Left renal cortex interstitium (tissue), 4 donors: ENCODE measurements around the gene SDF4. TPM values are rescaled to one million over a fixed set of nuclear protein-coding genes. Genes with fewer than 3 reads are reported as not detected.

ENCODE experiments used
- DNase-seq, 4 donors: peaks; one replicate each; pipeline ENCODE4 v3.0.0-alpha.2; 2013; ENCODE audit warnings: low read depth in 4 of 4, low spot score in 2 of 4, missing footprints in 1 of 4
- polyA plus RNA-seq, 4 donors: library from polyadenylated mRNA; unstranded; fragments of 120-200 nt; gene quantifications; one replicate each; pipeline ENCODE4 v1.2.1, GENCODE V29; 2013; ENCODE audit not compliant: insufficient read length in 4 of 4

SDF4 gene
- polyA plus RNA-seq, 4 donors: 115 to 144 (median 130) TPM

DNA sequence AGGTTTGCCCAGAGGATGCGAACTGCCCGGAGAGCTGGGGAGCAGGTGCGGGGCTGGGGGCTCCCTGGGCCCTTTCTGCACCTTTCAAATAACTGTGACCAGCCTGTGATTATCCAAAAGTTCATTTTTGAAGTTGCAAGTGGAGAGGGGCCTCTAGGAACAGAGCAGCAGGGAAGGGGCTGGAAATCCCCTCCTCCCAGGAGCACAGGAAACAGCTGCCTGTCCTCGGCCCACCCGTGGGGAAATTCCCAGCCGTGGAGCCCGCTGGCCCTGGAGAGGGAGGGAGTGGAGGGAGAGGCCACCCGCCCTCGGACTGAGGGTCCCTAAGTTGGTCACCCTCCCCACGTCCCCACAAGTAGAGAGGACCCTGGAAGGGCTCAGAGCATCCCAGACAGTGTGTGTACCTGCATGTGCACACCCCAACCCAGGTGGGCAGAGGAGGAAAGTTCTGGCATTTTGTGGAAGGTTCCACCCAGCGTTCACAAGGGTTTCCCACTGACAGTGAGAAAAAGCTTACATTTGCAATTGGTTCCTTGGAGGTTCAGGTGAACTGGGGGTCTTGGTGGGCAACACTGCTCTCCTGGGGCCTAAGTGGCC is 16.6 kb downstream of the SDF4 start:
- no peak for DNase-seq

DNA sequence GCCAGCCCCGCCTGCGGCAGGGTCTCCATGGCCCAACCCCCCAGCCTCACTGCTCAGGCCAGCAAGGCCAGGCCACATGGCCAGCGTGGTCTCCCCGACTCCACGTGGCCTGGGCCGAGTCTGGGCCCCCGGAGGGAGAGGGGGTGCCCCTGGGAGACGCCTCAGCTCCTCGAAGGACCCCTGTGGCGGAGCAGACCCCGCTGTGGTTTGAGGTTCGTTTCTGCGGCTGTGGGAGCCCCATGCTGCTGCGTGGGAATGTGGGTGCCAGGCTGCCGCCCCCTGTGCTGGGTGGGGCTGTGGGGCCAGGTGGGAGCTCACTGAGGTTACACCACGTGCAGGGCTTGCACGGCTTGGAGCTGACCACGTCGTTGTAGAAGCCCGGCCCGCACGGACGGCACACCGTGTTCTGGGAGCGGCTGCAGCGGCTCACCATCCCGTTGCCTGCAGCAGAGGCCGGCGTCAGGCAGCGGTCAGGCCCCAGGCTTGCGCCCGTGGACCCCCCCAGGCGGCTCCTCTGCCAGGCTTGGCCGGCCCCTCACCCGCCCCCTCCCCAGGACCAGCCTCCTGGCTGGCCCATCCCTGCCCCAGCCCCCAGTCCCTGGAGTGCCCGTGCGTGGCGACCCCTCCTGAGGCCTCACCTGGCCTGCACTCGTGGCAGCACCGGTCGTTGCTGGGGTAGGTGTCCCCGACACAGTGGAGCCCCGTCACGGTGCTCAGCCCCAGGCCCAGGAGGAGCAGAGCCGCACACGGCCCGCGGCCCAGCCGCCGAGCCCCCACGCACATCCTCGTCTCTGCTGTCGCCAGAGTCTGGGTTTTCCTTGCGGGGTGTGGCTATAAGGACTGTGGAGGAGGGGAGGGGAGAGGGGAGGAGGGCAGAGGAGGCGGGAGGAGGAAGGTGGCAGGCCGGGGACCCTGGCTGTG is 18.2 kb downstream of the SDF4 start, which contains the start of gene TNFRSF4:
TSS of gene TNFRSF4 (minus strand) at position 809 of the 921 bp plus-strand sequence. CDS start at position 783, 26 bp downstream.
- DNase-seq: no peak

DNA sequence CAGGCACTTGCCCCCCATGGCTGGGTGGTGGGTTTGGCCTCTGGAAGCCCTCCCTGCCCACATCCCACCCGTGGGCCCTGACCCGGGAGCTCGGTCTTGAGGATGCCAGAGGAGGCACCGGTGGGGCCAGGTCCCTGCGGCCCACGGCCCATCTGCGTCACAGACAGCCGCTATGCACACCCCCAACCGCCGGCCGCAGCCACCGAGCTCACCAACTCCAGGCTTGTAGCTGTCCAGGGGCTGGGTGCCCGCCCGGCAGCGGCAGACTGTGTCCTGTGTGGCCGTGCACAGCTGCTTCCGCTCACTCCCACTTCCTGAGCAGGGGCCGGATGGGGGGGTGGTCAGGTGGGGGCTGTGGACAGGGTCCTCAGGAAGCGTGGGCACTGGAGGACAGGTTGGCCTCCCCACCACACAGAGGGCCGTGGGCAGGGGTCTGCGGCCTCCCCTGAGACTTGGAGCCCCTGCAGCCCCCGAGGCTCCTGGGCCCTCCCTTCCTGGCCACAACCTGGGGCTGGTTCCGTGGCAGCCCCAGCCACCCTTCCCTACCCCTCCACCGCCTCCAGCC is 18.9 kb downstream of the SDF4 start:
- DNase-seq: no peak

DNA sequence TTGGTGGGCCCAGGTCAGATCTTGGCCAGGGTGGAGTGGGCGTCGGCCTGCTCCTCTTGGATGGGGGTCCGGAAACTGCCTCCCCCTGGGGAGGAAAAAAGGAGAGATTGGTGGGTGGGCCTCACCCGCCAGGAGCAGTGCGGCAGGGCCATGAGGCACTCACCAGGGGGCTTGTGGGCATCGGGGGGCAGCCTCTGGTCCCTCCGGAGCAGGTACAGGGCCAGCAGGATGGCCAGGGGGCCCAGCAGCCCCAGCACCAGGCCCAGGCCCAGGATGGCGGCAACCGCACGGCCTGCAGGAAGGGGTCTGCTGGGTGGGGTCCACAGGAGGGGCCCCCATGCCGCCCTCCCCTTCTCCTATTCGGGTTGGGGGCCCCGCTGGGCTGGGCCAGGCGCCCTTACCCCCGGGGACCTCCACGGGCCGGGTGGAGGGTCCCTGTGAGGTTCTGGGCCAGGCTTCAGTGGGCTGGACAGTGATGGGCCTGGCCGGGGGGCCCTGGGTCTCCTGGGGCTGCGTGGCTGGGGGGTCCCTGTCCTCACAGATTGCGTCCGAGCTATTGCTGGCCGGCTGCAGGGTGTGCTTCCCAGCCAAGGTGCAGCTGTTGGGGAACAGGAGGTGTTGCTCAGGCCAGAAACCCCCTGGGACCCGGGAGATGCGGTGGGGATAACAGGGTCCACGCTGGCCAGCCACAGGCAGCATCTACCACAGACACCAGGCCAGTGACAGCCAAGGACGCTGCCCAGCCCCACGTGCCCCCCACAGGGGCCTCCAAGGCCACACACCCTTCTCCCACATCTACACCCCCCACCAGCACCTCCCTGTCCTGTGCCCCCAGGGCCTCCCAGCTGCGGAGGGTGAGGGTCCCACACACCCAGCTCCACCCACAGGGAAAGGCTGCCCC is 20.0 kb downstream of the SDF4 start:
- no peak for DNase-seq

DNA sequence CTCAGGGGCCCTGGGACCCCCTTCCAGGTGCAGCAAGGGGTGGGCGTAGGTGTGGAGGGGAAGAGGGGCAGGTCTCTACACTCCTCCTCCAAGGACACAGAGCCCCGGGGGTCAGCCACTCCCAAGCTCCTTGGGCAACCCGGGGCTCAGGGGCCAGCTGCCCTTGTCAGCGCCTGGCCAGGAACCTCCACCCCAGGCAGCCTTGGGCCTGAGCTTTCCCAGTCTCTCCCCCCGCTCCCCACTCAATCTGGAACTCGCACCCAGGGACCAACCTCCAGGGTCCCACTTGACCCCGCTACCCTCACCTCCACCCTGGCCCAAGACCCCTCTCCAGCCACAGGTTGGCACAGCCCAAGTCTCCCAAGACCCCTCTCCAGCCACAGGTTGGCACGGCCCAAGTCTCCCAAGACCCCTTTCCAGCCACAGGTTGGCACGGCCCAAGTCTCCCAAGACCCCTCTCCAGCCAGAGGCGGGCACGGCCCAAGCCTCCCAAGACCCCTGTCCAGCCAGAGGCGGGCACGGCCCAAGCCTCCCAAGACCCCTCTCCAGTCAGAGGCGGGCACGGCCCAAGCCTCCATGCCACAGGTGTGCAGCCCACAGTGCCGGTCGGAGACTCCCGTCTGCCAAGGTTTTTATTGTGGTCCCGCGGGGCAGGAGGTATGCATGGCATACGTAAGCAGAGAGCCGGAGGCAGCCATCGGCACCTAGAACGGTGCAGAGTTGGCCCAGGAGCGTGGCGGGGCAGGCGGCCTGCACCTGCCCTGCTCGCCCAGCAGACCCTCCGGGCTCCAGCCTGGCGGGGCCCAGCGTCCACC is 20.9 kb downstream of the SDF4 start:
- DNase-seq: no peak

DNA sequence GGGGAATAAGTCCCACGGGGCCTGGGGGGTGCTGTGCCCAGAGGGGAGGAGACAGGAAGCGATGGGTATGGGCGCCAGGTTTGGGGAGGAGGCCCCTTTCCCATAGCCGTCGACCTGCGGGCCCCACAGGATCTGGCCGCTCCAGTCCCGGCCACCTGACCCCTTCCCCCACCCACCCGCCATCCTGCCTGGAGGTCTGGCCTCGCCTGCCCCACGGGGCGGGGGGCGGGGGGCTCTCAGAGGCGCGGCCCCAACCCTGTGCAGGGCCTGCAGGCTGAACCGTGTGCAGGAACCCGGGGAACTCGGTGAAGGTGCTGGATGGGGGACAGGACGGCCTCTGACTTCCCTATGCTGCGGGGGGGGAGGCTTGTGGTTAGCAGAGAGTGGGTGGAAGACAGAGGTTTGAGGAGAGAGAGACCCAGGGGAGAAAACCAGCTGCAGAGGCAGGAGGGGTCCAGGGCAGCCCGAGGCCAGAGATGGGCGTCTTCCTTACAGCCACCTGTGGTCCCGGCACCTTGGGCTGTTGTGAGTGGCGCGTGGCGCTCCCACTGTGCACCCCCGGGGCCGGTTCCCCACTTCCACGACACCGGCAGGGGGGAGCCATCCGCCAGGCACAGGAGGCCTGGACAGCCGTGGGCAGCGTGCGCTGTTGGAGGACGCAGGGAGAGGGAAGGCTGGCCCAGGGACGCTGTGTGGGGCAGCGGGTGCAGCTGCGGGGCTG is 22.9 kb downstream of the SDF4 start:
- no peak for DNase-seq

DNA sequence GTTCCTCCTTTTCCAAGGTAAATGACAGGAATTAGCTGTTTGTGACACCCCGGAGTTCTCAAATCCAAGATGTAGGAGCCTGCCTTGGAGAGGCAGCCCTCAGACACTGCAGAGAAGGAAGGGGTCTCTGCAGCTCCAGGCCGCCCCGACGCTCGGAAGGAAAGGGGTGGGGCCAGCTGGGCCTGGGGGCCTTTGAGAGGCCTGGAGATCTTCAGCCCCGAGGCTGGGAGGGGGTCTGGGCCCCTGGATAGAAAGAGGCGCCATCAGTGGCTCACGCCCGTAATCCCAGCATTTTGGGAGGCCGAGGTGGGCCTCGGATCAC is 24.3 kb downstream of the SDF4 start:
- DNase-seq: no peak

DNA sequence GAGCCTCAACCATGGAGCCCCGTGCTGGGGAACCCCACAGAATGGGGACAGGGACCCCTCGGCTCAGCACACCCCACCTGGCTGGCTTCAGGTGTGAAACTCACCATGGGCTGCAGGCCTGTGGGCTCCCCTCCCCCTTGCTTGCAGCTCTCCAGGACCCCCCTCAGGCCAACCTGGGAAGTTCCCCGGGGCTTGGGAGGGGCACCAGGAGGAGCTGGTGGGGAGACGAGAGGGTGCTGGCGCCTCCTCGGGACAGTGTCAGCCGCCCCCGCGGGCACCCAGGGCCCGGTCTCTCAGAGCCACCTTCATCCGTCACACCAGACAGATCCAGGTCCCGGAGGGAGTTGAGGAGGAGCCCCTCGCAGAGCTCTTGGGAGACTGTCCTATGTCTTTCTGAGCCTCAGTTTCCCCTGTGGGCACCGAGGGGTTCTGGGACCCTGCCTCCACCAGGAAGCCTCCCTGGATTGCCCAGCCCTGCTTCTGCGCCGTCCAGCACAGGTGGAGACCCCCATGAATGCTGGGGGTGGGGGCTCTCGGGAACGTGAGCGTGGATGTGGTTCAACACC is 24.8 kb downstream of the SDF4 start:
- no peak for DNase-seq

DNA sequence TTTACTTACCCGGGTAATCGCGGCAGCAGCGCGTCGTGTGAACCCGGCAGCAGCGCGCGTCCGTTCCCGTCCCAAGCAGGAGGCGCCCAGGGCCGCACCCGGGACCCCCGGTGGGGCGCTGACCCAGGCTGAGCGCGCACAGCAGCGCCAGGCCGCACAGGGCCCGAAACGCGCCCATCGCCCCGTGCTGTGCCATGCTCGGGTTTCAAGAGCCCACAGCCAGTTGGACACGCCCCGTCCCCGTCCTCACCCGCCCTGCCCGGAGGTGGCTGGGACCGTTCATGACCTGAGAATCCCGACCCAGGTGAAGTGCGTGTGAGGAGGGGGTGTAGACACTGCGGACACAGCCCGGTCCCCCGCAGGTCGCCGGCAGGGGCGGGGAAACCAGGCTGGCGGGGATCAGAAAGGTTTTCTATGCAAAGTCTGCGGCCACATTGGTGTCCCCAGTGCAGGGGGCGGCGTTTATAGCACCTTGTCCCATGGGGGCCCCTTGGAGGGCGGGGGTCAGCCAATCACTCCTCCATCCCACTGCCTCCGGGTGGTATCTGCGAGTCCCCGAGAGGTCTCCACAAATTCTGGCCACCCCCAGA is 25.3 kb downstream of the SDF4 start, which contains the start of gene TNFRSF18:
TSS of gene TNFRSF18 (minus strand) at position 217 of the 590 bp plus-strand sequence. CDS start at position 196, 21 bp downstream.
- no peak for DNase-seq

DNA sequence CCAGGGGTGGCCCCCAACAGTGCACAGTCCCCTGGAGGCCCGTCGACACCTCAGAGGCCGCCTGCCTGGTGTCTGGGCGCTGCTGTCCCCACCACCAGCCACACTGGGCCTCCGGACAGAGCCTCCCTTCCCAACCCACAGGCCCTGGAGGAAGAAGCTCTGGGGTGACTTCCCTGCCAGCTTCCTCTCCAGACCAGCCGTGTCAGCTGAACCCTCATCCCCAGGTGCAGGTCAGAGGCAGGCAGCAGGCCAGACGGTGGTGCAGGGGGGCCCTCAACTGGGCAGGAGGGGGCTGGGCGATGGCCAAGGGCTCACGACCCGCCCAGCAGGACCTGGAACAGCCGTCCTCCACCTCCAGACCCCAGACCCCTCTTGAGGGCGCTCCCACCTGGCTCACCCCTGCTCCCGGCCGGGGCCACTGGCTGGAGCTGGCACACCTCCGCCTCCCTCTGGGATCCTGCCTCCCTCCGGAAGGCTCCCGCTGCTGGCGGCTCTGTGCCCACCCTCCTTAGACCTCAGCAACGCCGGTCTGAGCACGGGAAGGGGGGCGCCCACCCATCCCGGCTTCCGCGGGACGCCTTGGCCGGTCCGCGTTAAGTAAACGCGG is 25.9 kb downstream of the SDF4 start:
- DNase-seq: no peak

DNA sequence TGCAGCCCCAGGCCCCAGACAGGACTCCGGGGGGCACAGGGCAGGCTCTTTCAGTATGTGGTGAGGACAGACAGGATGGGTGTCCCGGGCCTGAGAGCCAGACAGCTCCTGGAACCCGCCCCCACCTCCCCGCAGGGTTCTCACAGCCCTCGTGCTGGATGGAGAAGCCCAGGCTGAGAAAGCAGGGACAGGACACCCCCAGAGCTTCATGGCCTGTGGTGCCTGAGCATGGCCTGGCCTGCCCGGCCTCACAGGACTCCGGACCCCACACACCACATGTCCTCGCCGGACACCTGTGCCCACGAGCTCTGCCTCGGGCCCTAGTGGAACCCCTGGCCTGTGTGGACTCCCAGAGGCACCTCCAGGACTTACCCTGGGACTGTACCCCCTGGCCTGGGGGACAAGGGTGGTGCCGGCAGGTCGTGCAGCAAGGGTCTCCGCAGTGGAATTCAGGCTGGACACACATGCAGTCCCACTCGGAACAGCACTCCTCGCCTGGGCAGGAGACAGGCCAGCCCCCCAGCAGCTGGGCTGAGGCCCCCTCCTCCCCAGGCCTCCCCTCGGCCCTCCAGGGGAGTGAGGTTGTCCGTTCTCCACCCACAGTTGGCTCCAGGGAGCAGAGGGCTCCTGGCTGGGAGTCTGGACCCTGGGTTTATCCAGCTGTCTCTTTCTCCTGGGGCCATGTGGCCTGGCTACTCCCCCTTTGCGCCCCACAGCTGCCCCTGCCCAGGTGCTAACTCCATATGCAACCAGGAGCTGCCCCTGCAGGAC is 26.6 kb downstream of the SDF4 start:
- no peak for DNase-seq

DNA sequence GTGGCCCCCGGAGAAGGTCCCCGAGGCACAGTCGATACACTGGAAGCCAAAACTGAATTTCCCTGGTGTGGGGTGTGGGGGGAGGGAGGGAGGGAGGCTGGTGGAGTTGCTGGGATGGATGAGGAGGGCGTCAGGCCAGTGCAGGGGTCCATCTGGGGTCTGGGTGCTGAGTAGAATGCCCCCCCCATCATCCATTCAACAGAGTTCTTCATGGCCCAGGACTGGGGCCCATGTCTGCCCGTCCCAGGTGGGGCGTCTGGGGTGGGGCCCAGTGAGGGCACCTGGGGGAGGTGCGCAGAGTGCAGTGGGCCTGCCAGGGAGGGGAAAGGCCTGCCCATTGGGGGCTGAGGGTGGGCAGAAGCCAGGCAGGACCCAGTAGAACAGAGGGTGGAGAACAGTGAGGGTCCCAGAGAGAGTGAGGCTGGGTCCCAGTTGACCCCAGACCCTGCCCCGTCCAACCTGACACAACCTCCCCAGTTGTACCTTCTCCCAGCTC is 27.3 kb downstream of the SDF4 start:
- no peak for DNase-seq

DNA sequence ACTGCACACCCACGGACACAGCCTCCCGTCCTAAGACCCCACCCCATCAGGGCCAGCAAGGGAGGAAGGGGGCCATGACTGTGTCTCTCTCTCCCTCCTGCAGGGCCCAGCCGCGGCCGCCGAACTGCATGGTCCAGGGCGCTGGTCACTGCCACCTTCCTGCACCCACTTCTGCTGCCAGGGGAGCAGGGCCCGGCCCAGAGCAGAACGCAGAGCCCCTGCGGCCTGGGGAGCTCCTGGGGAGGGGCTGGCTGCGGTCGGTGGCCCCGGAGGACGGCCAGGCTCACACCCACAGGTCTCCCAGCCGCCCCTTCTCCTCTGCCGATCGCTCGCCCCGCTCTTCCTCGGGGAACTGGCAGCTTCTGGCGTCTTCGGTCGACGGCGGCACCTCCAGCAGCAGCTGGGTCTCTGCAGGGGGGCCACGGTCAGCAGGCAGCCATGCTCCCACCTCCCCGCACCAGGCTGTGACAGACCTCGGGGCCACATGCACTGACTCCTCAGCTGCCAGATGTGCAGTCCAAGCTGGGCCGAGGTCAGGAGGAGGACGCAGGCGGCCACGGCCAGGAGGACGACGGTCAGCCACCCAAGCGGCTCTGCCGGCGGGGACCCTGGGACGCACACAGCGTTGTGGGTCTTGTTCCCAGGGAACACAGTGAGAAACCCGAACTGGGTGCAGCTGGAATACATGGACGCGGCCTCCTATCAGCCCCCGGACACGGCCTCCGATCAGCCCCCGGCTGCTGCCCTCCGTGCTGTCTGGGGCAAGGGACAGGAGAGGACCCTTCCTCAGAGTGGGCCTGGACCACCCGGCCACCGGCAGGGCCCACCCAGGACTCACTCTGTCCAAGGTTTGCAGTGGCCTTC is 28.0 kb downstream of the SDF4 start:
- DNase-seq: no peak

DNA sequence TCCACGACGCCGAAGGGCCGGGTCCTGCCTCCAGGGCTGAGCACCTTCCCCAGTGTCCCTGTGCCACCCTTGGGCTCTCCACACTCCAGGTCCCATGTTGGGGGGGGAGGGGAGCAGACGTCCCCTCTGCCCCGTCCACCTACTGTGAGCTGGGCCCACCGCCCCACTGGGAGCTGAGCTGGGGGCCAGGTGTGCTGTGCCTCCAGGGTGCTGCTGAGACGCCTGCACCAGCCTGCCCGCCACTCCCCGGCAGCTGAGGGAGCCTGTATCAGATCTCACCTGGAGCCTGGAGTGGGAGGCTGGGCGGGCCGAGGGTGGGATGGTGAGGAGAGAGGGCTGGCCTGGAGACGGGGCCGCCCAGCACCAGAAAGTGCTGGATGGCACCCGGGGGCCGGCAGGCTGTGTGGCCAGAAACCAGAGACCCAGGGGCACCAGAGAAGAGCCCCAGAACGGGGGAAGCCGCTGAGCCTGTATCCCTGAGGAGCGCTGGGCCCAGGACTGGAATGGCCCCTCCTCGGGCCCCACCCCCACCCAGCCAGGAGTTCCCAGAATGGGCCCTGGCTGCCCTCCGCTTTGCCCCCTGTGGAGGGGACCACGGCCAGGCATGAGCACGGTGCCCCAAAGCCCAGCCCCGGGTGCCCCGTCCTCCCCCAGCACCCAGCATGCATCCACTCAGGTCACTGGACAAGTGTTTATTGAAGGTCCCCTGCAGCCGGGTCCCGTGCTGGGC is 28.8 kb downstream of the SDF4 start:
- DNase-seq: no peak
